Calu3 (cell line): ENCODE data around the gene TPMT. TPM values are rescaled to one million over a fixed set of nuclear protein-coding genes. Genes with fewer than 3 reads are reported as not detected.

ENCODE experiments used
- BruUV-seq: library from RNA; stranded (reverse); fragments of 400-500 nt; replicated peaks from 2 replicates; lab custom pipeline; 2021; lab: Mats Ljungman, UMichigan
- CTCF ChIA-PET: fragments of 300-600 bp; sonication (Branson Sonifier 250); formaldehyde crosslinking; loops from one replicate; lab custom pipeline; 2022; ENCODE audit warnings: antibody characterized with exemption; lab: Charles Lee
- DNase-seq: peaks from one replicate; pipeline ENCODE4 v3.0.0; 2022
- H3K27ac Mint-ChIP-seq: one replicate; pipeline ENCODE4 v1.8.0; 2022; ENCODE audit warnings: mixed read lengths; ENCODE audit not compliant: unreplicated experiment
- H3K27me3 Mint-ChIP-seq: one replicate; pipeline ENCODE4 v1.8.0; 2022; ENCODE audit warnings: mixed read lengths; ENCODE audit not compliant: unreplicated experiment
- H3K36me3 Mint-ChIP-seq: one replicate; pipeline ENCODE4 v1.8.0; 2022; ENCODE audit warnings: mild to moderate bottlenecking, moderate library complexity, mixed read lengths; ENCODE audit not compliant: insufficient read depth, unreplicated experiment
- H3K4me1 Mint-ChIP-seq: one replicate; pipeline ENCODE4 v1.8.0; 2022; ENCODE audit warnings: mild to moderate bottlenecking, low read depth, mixed read lengths; ENCODE audit not compliant: unreplicated experiment
- H3K4me3 Mint-ChIP-seq: one replicate; pipeline ENCODE4 v1.8.0; 2022; ENCODE audit warnings: mild to moderate bottlenecking, low read depth, moderate library complexity, mixed read lengths; ENCODE audit not compliant: unreplicated experiment
- H3K9me3 Mint-ChIP-seq: one replicate; pipeline ENCODE4 v1.8.0; 2022; ENCODE audit warnings: low read depth, mixed read lengths; ENCODE audit not compliant: unreplicated experiment
- CTCF ChIP-seq: fragments of 200-600 bp; IDR thresholded peaks from one replicate; pipeline ENCODE4 v1.8.0; 2022; ENCODE audit warnings: antibody characterized with exemption; ENCODE audit not compliant: unreplicated experiment
- intact Hi-C: fragments of 100-400 bp; cut with micrococcal nuclease; formaldehyde crosslinking; loops from one replicate; pipeline ENCODE4 v1.10.0; 2022; ENCODE audit not compliant: unreplicated experiment
- total RNA-seq: library from RNA; stranded (reverse); gene quantifications from 2 replicates; pipeline ENCODE4 v1.2.3, GENCODE V29; 2022

TPMT gene
- total RNA-seq, 1 experiment from 2014 or later, result 7.6 TPM

GRCh38 chr6:18115356-18115755 lies 39.5 kb downstream of the TPMT start:
- no TSS peak for BruUV-seq
- H3K4me3 Mint-ChIP-seq, result no peak overlapping the region
- DNase-seq, result no peak
- intact Hi-C loops, result no loop called here
- no peaks in the 10 kb centered on the region for H3K9me3 Mint-ChIP-seq
- CTCF ChIA-PET, result no interaction called here
- no peaks in the 10 kb centered on the region for H3K27me3 Mint-ChIP-seq
- H3K4me1 Mint-ChIP-seq, result no peaks in the 10 kb centered on the region
- no peak overlapping the region for H3K27ac Mint-ChIP-seq
- no peak for TF ChIP-seq CTCF
- H3K36me3 Mint-ChIP-seq, result no peaks in the 10 kb centered on the region

GRCh38 chr6:18110162-18110561 lies 44.7 kb downstream of the TPMT start:
- Mint-ChIP-seq H3K9me3 (no peaks in the 10 kb centered on the region), H3K27ac (no peak overlapping the region), H3K27me3 (no peaks in the 10 kb centered on the region), H3K4me3 (no peak overlapping the region), H3K36me3 (no peaks in the 10 kb centered on the region), H3K4me1 (no peaks in the 10 kb centered on the region)
- no TSS peak for BruUV-seq
- no peak for TF ChIP-seq CTCF
- no peak for DNase-seq
- CTCF ChIA-PET, result no interaction called here
- intact Hi-C loops, result no loop called here

- no peaks in the 10 kb centered on the region for H3K9me3 Mint-ChIP-seq
- H3K27ac Mint-ChIP-seq, result no peak overlapping the region
- intact Hi-C loops, result no loop called here
- no peak for TF ChIP-seq CTCF
- no peaks in the 10 kb centered on the region for H3K27me3 Mint-ChIP-seq
- BruUV-seq, result no TSS peak
- no peaks in the 10 kb centered on the region for H3K36me3 Mint-ChIP-seq
- no peak for DNase-seq
- CTCF ChIA-PET, result no interaction called here
- H3K4me1 Mint-ChIP-seq, result no peaks in the 10 kb centered on the region
- no peak overlapping the region for H3K4me3 Mint-ChIP-seq
Observed at GRCh38 chr6:18107061-18107460, 47.8 kb downstream of the TPMT start.

GRCh38 chr6:18102783-18103509 lies 51.9 kb downstream of the TPMT start:
- no peaks in the 10 kb centered on the region for H3K27me3 Mint-ChIP-seq
- no peak overlapping the region for H3K4me3 Mint-ChIP-seq
- H3K36me3 Mint-ChIP-seq, result no peaks in the 10 kb centered on the region
- intact Hi-C loops, result no loop called here
- BruUV-seq, result no TSS peak
- no peak overlapping the region for H3K27ac Mint-ChIP-seq
- no peaks in the 10 kb centered on the region for H3K9me3 Mint-ChIP-seq
- CTCF ChIA-PET, result no interaction called here
- H3K4me1 Mint-ChIP-seq, result no peaks in the 10 kb centered on the region
- DNase-seq, result no peak
- TF ChIP-seq CTCF, result no peak
